Measurements from ENCODE around the gene MCL1.
A peak's percentile ranks its signal among the peaks of the same experiment; 100 is the strongest.

The MCL1 gene

DNA sequence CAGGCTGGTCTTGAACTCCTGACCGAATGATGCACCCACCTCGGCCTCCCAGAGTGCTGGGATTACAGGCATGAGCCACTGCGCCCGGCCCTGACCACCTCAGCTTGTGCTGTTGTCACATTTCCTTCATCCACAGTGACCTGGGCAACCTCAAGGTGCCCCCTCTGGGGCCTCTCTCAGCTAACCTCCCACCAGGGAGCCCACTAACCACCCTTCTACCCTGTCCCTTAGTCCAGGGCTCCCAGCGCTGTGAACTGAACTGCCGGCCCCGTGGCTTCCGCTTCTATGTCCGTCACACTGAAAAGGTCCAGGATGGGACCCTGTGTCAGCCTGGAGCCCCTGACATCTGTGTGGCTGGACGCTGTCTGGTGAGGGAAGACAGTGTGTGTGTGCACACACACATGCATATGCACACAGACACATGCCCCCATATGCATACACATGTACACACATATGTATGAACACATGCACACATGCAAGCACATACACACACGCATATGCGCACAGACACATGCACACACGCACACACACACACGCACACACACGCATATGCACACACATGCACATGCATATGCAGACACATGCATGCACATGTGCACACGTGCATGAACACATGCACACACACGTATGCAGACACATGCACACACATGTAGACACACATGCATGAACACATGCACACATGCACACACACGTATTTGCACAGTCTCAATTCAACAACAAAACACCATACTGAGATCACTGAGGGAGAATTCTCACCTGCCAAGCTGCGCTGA lies 24.0 kb downstream of the MCL1 start:
- no peak for DNase-seq

DNA sequence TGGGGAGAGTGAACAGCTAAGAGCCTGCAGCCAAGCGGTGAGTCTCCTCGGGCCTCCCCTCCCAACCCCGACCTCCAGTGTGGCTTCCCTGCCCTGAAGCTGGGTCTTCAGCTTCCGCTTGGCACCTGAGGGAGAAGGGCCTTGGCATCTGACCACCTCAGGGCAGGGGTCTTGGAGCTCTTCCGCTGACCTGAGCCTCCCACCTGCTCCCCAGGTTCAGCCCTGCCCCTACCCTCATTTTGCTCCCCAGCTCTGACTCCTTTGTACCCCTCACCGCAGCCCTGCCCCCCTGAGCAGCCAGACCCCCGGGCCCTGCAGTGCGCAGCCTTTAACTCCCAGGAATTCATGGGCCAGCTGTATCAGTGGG lies 25.3 kb downstream of the MCL1 start:
- no peak for DNase-seq

DNA sequence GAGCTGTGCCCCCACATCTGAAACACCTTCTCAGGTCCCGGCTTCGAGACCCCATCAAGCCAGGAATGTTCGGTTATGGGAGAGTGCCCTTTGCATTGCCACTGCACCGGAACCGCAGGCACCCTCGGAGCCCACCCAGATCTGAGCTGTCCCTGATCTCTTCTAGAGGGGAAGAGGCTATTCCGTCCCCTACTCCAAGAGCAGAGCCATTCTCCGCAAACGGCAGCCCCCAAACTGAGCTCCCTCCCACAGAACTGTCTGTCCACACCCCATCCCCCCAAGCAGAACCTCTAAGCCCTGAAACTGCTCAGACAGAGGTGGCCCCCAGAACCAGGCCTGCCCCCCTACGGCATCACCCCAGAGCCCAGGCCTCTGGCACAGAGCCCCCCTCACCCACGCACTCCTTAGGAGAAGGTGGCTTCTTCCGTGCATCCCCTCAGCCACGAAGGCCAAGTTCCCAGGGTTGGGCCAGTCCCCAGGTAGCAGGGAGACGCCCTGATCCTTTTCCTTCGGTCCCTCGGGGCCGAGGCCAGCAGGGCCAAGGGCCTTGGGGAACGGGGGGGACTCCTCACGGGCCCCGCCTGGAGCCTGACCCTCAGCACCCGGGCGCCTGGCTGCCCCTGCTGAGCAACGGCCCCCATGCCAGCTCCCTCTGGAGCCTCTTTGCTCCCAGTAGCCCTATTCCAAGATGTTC lies 25.9 kb downstream of the MCL1 start:
- no peak for DNase-seq

DNA sequence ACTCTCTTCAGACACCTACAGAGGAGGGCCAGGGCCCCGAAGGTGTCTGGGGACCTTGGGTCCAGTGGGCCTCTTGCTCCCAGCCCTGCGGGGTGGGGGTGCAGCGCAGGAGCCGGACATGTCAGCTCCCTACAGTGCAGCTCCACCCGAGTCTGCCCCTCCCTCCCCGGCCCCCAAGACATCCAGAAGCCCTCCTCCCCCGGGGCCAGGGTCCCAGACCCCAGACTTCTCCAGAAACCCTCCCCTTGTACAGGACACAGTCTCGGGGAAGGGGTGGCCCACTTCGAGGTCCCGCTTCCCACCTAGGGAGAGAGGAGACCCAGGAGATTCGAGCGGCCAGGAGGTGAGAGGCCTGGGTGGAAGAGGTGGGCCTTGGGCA lies 26.5 kb downstream of the MCL1 start:
- DNase-seq: no peak

DNA sequence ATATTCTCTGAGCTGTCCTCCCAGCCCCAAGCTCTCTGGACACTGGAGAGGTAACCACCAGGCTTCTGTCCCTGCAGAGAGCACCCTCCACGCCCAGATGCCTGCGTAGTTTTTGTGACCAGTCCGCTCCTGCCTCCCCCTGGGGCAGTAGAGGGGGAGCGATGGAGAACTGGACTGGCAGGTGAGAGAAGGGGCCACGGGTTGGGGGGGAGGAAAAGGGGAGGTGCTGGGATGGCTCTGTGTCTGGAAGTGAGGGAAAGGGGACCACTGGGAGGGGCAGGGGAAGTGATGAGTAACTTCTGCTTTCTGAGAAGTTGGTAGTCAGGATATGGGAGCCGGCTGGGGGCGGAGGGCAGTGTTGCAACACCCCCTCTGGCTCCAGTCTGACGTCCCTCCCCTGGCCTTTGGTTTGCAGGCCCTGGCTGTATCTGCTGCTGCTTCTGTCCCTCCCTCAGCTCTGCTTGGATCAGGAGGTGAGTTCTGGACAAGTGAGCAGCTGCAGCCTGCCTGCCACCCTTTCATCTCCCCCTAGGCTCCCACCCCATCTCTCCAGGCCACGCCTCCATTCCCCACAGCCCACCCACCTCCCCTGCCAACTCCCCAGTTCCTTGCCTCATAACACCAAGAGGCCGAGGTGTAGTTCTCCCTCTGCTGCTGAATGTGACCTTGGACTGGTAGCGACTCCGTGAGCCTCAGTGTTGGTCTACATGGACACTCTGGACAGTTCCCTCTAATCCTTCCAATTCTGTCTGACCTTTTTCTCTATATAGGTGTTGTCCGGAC lies 27.1 kb downstream of the MCL1 start:
- DNase-seq: no peak

DNA sequence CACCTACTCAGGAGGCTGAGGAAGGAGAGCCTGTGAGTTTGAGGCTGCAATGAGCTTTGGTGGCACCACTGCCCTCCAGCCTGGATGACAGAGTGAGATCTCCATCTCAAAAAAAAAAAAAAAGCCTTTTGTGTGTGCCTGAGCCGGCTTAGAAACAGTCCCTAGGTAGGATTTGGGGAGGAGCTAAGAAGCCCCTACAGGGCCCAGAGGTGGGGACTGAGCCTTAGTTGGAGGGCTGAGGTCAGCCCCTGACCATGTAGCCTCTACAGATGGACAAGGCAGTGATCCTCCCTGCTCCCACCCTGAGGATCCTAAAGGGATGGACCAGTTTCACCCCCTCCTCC lies 27.7 kb downstream of the MCL1 start:
- DNase-seq: no peak

DNA sequence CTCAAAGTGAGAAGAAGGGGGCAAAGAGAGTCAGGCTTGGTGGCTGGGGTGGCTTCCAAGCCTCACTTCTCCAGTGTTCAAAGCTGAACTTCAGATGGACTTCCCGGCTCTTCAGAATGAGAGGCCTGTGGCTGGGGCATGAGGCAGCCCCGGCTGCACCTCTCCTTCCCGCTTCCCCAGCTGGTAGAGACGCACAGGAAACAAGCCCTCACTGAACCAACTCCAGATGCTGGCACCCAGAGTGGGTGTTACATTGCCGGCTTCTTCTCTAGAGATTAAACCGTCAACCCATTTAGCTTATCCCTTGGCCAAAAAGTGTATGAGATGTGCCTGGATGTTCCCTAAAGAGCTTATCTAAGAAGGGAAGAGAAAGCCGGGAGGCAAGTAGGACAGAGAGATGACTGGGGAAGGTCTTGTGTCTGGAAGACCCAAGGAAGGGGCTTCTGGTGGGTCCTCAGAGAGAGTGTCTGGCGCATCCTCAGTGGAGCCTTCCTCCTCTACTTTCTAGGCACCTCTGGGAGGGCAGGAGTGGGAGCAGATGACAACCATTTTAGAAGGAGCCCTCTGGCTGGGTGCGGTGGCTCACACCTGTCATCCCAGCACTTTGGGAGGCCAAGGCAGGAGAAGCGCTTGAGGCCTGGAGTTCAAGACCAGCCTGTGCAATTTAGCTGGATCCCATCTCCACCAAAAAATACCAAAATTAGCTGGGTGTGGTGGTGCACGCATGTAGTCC lies 28.2 kb downstream of the MCL1 start:
- DNase-seq: no peak

DNA sequence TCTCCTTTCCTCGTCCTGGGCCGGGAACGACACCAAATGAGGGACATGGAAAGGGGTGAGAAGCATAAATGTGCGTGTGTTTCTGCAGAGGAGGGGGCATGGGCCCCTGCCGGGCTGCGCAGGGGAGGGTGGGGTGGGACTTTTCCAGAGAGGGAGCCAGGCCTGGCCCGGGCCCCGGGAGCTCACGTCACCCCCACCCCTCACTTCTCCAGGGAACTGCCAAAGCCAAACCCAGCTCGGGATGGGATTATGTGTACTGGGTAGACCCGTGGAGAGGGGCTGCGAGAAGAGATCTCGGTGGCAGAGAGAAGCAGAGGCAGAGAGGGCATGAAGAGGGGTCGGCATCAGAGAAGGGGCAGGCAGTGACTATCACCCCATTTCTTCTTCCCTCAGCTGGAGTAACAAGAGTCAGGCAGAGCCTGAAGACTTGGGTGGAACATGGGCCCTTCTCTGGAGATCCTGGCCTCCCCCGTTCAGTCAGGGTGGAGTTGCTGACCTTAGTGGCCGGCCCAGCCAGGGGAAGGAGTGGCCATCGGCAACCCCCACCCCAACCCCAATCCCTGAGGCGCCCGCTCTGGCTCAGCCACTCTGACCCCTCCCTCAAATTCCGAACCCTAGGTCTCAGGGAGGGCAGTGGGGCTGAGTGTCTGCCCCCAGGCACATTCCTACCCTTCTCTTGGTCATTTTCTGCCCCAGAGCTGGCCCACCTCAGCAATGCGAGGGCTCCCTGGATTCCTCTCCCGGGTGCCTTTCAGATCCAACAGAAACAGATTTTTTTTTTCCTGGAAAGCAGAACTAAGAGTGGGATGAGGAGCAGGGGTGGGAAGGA lies 29.0 kb downstream of the MCL1 start:
- DNase-seq: no peak

DNA sequence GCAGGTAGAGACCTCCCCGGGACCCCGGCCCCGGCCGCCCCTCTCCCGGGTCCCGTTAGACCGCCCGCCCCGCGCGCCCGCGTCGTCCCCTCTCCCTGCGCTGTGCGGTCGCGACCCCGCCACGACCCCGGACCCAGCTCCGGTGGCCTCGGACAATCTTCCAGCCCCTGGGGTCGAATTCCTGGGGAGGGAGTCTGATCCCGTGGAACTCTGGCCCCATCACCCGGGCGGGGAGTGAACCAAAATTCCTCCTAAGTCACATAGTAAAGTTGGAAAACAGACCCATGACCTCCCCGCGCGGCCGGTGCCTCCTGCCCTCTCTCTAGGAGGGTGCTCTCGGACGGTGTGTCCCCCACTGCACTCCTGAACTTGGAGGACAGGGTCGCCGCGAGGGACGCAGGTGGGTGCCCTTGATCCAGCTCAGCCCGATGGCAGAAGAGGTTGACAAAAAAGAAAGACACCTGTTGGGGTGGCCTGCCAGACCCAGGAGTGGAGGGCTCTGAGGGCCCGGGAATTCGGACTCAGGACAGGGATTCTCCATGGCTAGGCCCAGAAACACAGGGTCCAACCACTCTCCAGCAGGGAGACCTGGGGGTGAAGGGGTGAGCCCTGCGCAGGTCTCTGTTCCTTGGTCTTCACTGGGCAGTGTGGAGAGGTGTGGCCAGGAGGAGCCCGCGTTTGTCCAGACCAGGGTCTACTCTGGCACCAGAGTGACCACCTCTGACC lies 29.8 kb downstream of the MCL1 start:
- no peak for DNase-seq

DNA sequence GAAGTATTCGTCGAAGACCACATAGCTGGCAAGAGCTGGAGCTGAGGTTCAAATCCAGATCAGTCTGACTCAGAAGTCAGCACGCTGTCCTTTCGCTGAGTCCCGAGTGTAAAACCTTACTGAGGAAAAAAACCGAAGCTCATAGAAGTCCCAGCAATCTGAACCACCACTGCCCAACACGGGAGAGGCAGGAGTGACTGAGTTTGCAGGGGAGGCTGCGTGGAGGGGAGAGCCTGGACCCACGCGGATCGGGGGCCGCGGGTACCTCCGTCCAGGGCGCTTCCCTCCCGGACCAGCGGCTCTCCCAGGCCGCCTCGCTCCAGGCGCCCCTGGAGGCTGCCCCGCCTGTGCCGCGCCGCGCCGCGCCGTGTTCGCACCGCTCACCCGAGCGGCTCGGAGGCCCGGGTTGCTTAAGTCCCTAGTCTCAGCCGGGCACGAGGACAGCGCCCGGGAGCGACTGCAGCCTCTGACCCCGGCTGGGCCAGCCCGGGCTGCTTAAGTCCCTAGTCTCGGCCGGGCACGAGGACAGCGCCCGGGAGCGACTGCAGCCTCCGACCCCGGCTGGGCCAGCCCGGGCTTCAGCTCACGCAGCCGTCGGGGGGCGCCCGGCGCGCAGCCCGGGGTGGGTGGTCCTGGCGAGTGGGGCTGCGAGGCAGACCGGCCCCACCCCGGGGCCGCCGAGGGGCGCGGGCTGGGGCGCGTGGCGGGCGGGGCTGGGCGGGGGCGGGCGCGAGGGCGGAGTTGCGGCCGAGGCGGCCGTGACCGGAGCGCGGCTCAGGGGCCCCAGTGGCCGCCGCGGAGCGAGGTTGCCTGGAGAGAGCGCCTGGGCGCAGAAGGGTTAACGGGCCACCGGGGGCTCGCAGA lies 30.5 kb downstream of the MCL1 start, which contains the start of gene ADAMTSL4:
Gene ADAMTSL4 (plus strand): TSS at position 777 of the 864 bp plus-strand sequence. CDS start 2,881 bp downstream, outside the sequence.
- DNase-seq: peak; percentile 48

DNA sequence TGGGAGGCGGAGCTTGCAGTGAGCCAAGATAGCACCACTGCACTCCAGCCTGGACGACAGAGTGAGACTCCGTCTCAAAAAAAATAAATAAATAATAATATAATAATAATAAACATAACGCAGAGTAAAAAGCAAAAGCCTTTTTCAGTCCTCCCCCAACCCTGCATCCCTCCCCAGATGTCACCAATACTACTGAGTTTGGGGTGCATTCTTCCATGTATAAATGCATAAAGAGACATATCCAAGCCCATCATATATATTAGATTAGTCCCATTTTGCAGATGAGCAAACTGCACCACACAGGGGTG lies 31.1 kb downstream of the MCL1 start:
- DNase-seq: no peak

DNA sequence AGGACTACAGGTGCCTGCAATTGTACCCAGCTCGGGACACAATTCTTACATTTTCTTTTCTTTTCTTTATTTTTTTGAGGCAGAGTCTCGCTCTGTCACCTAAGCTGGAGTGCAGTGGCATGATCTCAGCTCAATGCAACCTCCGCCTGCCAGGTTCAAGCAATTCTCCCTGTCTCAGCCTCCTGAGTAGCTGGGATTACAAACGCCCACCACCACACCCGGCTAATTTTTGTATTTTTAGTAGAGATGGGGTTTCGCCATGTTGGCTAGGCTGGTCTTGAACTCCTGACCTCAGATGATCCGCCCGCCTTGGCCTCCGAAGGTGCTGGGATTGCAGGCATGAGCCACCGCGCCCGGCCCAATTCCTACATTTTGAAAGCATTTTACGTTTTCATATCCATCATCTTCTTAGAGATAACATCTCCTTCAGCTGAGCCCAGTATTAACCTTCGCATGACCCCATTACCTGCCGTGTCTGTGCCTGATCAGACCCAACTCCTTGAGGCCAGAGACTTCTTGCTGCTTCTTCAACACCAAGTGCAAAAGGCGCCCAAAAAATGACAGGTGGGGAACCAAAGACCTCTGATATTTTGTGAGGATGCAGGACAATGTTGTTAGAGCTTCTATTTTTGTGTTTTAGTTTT lies 33.0 kb downstream of the MCL1 start:
- DNase-seq: no peak

DNA sequence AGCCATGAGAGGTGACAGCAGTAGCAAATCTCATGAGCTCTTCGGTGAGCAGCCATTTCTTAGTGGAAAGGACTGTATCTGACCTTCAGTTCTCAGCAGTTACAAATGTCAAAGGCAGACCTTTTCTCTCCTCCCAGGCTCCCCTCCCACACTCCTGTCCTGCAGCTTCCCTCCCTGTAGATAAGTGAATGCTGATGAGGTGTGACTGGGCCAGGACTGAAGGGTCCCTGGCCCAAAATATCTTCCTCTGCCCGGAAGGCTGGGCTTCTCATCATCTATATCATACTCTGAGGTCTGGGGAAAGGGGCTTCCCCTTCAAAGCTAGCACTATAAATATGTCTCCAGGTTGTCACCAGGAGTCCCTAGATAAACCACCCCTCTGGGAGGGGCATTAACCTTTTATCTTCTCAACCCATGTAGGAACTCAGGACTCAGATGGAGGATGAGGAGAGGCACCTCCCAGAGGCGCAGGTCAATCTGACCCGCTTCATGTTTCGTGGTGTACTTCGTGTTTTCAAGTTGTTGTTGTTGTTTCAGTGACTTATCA lies 33.9 kb downstream of the MCL1 start:
- DNase-seq: no peak

DNA sequence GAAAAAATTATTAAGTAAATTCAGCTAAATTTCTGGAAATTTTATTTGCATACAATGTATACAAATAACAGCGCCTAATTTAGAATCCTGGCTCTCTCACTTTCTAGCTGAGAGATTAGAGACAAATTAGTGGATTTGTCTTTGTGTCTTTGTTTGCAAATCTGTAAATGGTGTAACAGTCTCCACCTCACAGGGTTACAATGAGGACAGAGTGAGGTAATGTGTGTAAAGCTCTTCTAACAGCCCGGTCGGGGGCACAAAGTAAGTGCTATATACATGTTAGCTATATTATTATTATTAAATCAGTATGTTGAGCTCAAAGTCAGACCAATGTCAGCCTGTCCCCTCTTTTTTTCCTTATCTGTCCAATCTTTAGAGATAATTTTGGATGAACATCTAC lies 35.2 kb downstream of the MCL1 start:
- DNase-seq: no peak

DNA sequence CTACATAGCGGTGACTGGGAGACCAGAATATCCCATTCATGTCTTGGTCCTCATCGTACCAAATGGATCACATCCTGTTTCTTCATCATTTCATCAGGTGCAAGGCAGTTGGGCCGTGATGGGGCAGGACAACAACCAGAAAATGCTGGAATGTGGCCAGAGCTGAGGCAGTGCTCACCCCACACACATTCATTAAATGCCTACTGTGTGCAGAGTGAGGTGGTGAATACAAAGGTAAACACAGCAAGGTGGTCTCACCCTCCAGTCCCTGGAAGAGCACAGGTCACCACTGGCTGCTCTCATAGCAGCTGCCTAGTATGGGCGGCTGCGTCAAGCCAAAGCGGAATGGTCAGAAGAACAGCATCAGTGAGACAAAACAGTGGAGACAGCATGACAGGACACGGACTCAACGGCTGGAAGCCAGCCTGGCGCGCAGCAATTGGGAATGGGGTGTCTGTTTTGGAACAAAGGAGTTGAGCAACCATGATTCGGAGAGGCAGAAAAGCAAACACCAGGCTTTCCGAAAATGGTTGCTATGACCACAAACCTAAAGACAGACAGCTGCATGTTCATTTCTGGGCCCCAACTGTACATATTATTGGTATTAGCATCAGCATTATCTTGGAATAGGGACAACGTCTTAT lies 35.8 kb downstream of the MCL1 start:
- no peak for DNase-seq

DNA sequence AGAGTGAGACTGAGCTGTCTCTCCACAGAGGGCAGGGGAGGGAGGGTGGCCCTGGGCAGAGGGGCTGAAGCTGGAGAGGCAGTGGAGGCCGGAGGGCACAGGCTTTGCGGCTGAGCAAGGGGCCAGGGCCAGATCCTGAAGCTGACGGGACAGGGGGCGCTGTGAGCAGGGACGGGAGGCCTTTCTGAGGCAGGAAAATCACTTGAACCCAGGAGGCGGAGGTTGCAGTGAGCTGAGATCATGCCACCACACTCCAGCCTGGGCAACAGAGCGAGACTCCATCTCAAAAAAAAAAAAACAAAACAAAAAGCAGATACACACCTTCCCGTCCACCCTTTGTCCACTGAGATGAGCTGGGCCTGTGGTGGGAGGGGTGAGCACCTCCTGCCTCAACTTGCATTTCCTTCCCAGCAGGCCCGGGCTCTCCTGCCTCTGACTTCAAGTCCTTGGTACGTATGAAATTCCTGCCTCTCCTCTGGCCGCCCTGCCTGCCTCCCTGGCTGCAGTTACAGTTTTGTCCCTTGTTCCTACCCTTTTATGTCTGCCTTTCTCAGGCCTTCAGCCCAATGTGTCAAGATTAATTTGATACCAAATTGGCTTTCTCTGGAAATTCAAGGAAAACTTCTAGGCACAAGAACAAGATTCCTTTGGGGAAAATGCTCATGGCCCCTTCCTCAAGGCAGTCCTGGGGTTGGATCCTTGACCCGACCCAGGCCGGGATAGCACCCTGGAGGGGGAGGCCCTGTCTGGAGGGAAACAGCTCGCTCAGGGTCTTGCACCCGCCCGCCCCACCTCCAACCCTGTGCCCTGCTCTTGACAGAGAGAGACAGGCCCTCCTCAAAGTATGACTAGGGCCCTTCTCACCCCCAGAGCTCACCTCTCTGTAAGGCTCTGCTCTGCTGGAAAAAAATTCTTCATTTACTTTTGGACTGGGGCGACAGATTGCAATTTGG lies 41.4 kb downstream of the MCL1 start:
- DNase-seq: no peak

DNA sequence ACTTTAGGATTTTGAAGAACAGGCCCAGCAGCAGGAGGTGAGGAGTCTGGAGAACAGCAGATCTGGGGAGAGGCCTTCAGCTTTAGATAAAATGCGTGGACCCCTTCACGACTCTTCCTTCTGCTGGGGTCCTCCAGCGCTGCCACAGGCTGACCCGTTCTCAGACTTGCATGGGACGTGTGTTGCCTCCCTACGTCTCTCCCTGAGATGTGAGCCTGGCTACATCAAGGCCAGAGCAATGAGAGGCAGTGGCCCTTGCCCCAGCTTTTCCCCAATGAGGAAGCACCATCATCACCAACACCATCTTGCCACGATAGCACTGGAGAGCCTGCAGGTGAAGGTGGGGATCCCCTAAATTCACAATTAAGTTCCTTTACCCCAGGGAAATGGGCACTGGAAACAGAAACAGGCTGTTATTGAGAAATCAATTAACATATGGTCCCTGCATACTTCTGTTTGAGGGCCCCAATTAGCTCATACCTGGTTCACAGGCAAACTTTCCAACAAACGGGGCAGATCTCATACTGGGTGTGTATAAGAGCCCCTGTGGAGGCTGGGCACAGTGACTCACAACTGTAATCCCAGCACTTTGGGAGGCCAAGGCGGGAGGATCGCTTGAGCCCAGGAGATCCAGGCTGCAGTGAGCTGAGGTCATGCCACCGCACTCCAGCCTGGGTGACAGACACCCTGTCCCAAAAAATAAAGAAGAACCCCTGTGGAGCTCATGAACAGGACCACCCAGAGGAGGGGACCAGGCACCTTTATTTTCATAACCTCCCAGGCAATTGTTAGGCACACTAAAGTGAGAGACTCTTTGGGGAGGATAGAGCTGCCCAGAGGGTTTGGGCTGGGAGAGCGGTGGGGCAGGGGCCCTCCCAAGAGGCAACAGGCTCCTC lies 42.3 kb downstream of the MCL1 start:
- DNase-seq: no peak

All from activated naive CD4-positive, alpha-beta T cell treated with anti-CD3 and anti-CD28 coated beads, Interleukin-2, amount 50 U/mL, for 16 hours (primary cell).